ENCODE data around the gene PARVA.

Gene PARVA

GRCh38 chr11:12565406-12565805, 188.0 kb downstream of the PARVA start:
- TF ChIP-seq, protein P1, sequence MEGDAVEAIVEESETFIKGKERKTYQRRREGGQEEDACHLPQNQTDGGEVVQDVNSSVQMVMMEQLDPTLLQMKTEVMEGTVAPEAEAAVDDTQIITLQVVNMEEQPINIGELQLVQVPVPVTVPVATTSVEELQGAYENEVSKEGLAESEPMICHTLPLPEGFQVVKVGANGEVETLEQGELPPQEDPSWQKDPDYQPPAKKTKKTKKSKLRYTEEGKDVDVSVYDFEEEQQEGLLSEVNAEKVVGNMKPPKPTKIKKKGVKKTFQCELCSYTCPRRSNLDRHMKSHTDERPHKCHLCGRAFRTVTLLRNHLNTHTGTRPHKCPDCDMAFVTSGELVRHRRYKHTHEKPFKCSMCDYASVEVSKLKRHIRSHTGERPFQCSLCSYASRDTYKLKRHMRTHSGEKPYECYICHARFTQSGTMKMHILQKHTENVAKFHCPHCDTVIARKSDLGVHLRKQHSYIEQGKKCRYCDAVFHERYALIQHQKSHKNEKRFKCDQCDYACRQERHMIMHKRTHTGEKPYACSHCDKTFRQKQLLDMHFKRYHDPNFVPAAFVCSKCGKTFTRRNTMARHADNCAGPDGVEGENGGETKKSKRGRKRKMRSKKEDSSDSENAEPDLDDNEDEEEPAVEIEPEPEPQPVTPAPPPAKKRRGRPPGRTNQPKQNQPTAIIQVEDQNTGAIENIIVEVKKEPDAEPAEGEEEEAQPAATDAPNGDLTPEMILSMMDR (IDR thresholded peaks at IDR 0.05; ENCODE audit: low read depth, low read length): no peak
- DNase-seq (ENCODE audit: low read depth, low spot score): no peak
- in situ Hi-C loops (cut with HindIII; ENCODE audit: low sequenced_read_pairs): no loop called here

DNA sequence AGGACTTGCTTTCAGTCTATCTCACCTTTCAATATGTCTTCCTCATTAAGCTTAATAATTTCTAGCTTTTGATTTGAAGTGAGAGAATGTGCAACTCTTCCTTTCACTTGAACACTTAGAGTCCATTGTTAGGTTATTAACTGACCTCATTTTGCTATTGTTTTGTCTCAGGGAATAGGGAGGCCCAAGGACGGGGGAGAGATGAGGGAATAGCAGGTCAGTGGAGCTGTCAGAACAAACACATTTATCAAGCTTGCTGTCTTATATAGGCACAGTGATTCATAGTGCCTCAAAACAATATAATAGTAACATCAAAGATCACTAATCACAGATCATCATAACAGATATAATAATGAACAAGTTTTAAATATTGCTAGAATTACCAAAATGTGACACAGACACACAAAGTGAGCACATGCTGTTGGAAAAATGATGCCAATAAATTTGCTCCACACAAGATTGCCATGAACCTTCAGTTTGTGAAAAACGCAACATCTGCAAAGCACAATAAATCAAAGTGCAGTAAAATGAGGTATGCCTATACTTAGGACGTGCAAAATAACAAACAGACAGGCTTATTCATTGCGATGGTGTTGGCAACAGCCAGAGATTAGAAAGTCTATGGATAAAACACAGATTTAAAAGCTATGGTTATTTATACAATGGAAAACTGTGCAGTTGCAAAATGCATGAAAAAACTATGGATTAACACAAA, 190.5 kb downstream of the PARVA start:
- TF ChIP-seq, protein P1 (IDR thresholded peaks at IDR 0.05; ENCODE audit: low read depth, low read length): no peak
- no peak overlapping the region for H3K4me3 ChIP-seq (ENCODE audit: low read depth, low read length)
- in situ Hi-C loops (cut with HindIII; ENCODE audit: low sequenced_read_pairs): no loop called here
- DNase-seq (ENCODE audit: low read depth, low spot score): no peak

More at GRCh38 chr11:12565406-12565805, 188.0 kb downstream of the PARVA start:
- no peak overlapping the region for H3K4me3 ChIP-seq (ENCODE audit: low read depth, low read length)

GRCh38 chr11:12569499-12570425, 192.4 kb downstream of the PARVA start:
- DNase-seq (ENCODE audit: low read depth, low spot score): peak; percentile 24
- in situ Hi-C loops (cut with HindIII; ENCODE audit: low sequenced_read_pairs): no loop called here
- no peak overlapping the region for H3K4me3 ChIP-seq (ENCODE audit: low read depth, low read length)
- TF ChIP-seq, protein P1 (IDR thresholded peaks at IDR 0.05; ENCODE audit: low read depth, low read length): no peak

GRCh38 chr11:12573707-12574485, 196.5 kb downstream of the PARVA start:
- H3K4me3 ChIP-seq (ENCODE audit: low read depth, low read length): no peak overlapping the region
- TF ChIP-seq, protein P1 (IDR thresholded peaks at IDR 0.05; ENCODE audit: low read depth, low read length): no peak
- no peak for DNase-seq (ENCODE audit: low read depth, low spot score)
- in situ Hi-C loops (cut with HindIII; ENCODE audit: low sequenced_read_pairs): no loop called here

DNA sequence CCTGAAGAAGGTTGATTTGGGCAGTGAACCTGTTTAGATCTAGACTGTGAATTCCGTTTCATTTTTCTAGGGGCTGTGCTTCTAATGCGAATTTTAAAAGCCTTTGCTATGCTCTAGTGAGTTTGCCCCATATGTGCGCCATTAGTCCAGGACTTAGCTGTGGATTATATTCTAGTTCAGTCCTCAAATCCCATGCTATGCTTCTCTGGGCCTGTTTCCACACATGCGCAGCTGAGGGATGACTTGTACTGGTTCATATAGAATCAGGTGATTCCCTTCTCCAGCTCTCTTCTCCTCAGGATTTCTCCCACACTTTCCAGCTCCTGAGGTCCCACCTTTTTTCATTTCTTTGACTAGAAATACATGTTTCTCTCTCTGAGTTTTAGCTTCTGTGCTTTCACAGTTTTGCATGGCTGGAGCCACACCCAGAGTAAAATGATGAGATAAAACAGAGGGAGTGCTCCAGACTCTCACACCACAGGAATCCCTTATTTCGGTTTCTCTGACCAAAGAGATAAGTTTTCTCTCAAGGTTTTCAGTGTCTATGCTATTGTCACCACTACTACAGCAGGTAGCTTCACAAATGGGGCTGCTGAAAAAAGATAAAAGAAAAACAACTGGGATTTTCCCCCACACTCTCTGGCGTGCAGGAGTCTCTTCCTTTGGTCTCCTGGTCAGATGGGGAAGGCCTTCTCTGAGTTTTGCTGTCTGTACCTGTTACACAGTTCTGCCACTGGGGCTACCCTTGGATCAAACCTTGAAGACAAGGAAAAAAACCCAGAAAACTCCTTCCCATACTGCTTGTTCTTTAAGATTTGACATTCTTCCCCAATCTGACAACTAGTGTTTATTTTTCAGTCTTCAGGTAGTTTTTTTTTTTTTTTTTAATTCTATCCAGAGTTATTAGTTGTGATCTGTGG, 200.6 kb downstream of the PARVA start:
- in situ Hi-C loops (cut with HindIII; ENCODE audit: low sequenced_read_pairs): no loop called here
- TF ChIP-seq, protein P1 (IDR thresholded peaks at IDR 0.05; ENCODE audit: low read depth, low read length): peak; percentile 2
- no peak for DNase-seq (ENCODE audit: low read depth, low spot score)
- H3K4me3 ChIP-seq (ENCODE audit: low read depth, low read length): no peak overlapping the region
